ENCODE data around the gene PSD2. TPM values are rescaled to one million over a fixed set of nuclear protein-coding genes. Genes with fewer than 3 reads are reported as not detected.

PSD2 gene
- total RNA-seq, 1 donor from 2014 or later, result not detected

DNA sequence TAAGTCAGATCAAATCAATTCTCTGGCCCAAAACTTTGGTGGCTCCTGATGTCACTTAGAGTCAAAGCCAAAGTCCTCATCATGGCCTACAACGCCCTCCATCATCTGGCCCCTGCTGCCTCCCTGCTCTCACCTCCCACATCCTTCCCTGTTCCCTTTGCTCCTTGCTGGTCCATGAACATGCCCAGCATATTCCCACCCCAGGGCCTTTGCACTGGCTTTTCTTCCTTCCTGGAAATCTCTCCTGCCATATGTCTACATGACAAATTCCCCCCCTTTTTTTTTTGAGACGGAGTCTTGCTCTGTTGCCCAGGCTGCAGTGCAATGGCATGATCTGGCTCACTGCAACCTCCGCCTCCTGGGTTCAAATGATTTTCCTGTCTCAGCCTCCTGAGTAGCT, 11.1 kb upstream of the PSD2 start:
- TF ChIP-seq, protein P1, sequence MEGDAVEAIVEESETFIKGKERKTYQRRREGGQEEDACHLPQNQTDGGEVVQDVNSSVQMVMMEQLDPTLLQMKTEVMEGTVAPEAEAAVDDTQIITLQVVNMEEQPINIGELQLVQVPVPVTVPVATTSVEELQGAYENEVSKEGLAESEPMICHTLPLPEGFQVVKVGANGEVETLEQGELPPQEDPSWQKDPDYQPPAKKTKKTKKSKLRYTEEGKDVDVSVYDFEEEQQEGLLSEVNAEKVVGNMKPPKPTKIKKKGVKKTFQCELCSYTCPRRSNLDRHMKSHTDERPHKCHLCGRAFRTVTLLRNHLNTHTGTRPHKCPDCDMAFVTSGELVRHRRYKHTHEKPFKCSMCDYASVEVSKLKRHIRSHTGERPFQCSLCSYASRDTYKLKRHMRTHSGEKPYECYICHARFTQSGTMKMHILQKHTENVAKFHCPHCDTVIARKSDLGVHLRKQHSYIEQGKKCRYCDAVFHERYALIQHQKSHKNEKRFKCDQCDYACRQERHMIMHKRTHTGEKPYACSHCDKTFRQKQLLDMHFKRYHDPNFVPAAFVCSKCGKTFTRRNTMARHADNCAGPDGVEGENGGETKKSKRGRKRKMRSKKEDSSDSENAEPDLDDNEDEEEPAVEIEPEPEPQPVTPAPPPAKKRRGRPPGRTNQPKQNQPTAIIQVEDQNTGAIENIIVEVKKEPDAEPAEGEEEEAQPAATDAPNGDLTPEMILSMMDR (IDR thresholded peaks at IDR 0.05), result no peak
- intact Hi-C loops (cut with DNase I), result no loop called here
- ATAC-seq (no peak), DNase-seq (no peak)
- Histone ChIP-seq H3K4me1 (peaks cover 4% of the 10 kb centered on the region), H3K9me3 (no peaks in the 10 kb centered on the region), H3K36me3 (no peaks in the 10 kb centered on the region), H3K4me3 (no peak overlapping the region), H3K27ac (no peak overlapping the region), H3K27me3 (peaks cover 15% of the 10 kb centered on the region)

DNA sequence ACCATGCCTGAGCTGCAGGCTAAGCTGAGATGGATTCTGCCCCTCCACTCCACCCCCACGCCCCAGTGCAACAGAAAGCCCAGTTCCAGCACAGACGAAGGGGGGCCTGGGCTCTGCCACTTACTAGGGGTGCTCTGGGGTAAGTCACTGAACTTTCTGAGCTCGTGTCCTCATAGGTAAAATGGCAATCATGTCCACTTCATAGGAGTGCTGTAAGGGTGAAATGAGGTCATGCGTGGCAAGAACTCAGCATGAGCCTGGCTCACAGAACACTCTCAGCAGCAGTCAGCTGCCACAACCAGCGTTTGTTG, 8.4 kb upstream of the PSD2 start:
- TF ChIP-seq, protein P1 (IDR thresholded peaks at IDR 0.05), result no peak
- ATAC-seq, result no peak
- peaks cover 15% of the 10 kb centered on the region for H3K27me3 ChIP-seq
- H3K36me3 ChIP-seq, result no peaks in the 10 kb centered on the region
- intact Hi-C loops (cut with DNase I), result loop anchor here (5.0 kb wide), 1 partner anchor 80 kb away; no protein-coding TSS in a partner anchor
- peaks cover 4% of the 10 kb centered on the region for H3K4me1 ChIP-seq
- no peaks in the 10 kb centered on the region for H3K9me3 ChIP-seq
- no peak for DNase-seq
- H3K27ac ChIP-seq, result no peak overlapping the region
- peak overlapping the region; percentile 74 for H3K4me3 ChIP-seq

DNA sequence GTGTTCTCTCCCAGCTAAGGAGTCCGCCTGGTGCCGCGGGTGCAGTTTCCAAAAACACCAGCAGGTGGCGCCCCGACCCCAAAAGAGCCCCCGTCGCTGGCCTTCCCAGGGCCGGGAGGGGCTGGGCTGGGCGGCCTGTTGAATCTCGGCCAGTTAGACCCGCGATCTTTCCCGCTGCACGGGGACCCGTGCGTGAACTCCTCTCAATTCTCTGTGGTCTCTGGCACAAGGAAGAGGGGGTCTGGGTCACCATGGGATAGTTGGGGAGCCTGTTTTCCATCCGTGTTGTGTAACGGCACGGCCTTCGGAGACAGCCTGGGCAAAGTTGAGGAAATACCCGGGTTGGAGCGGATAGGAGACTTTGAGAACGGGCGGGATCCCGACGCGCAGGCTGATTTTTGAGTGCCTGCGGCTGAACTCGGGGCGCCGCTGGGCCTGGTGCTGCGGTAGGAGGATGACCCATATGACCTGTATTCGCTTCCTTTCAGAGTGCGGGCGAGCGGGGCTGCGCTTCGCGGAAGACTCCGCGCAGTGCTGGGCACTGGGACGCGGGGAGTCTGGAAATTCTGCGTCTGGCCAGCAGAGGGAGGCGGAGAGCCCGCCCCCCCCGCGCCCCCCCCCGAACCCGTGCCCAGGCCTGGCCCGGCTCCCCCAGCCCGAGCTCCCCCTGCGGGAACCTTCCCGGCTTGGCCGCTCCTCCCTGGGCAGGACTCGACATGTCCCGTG, 7.9 kb upstream of the PSD2 start:
- TF ChIP-seq, protein P1 (IDR thresholded peaks at IDR 0.05), result peak; percentile 91
- Histone ChIP-seq H3K4me1 (peaks cover 4% of the 10 kb centered on the region), H3K27ac (peak overlapping the region; percentile 51), H3K36me3 (no peaks in the 10 kb centered on the region), H3K27me3 (peaks cover 15% of the 10 kb centered on the region), H3K9me3 (no peaks in the 10 kb centered on the region), H3K4me3 (peak overlapping the region; percentile 74)
- intact Hi-C loops (cut with DNase I), result loop anchor here (2.0 to 5.0 kb wide), 2 partner anchors 80 to 181 kb away; no protein-coding TSS in a partner anchor
- peak; percentile 91 for DNase-seq
- ATAC-seq, result peak; percentile 94

DNA sequence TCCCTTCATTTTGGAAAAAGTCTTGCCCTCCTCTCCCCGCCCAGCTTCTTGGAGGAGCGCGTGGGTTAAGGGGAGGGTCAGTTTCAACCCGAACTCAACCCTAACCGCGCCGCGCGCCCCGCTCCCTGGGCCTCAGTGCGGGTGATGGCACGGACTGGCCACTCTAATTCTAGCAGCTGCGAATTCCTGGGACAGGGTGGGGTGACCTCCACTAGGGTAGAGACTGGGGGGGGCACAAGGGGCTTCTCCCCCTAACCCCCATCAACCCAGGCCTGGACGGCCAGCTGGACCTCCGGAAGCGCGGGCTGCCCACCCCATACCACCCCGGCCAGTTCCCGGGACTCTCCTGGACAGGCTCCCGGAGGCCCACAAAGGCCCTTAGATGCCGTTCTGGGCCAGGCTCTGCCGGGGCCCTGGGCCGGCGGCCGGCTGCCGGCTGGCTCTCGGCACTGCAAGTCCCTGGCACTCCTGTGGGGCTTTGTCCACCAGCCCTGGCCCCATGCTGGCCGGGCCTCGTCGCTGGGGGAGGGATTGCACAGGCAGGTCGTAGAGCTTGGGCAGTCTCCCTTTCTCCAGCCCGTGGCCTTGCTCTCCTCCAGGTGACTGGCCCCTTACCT, 7.2 kb upstream of the PSD2 start:
- intact Hi-C loops (cut with DNase I), result loop anchor here (2.0 to 5.0 kb wide), 2 partner anchors 79 to 180 kb away; no protein-coding TSS in a partner anchor
- TF ChIP-seq, protein P1 (IDR thresholded peaks at IDR 0.05), result no peak
- peak overlapping the region; percentile 74 for H3K4me3 ChIP-seq
- no peaks in the 10 kb centered on the region for H3K36me3 ChIP-seq
- H3K4me1 ChIP-seq, result peaks cover 4% of the 10 kb centered on the region
- no peak for DNase-seq
- no peaks in the 10 kb centered on the region for H3K9me3 ChIP-seq
- H3K27me3 ChIP-seq, result peaks cover 15% of the 10 kb centered on the region
- peak; percentile 1 for ATAC-seq
- peak overlapping the region; percentile 47 for H3K27ac ChIP-seq

DNA sequence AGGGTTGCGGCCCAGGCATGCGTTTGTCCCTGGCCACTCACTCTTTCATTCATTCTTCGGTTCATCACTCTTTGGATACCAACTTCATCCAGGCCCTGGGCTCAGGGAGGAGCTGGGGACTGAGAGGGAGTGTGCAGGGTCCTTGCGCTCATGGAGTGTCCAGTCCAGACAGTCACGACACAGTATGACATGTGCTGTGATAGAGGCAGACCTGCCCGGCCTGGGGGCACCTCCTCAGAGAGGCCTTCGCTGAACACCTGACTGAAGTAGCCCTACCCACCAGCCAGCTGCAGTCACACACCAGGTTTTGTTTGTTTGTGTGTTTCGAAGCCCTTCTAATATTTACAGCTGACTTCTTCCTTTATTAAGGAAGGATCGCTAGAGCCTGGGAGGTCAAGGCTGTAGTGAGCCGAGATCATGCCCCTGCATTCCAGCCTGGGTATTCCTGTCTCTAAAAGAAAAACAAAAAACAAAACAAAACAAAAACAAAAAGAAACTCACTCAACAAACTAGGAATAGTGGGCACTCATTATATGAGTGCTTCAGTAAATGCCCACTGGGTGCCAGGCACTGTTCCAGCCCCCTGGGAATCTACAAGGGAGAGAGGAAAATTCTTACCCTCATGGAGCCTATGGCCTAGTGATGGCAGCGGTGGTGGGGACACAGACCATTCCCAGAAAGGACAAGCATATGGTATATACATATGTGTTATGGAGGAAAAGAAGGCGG, 6.3 kb upstream of the PSD2 start:
- Histone ChIP-seq H3K9me3 (no peaks in the 10 kb centered on the region), H3K27ac (no peak overlapping the region), H3K36me3 (no peaks in the 10 kb centered on the region), H3K4me3 (no peak overlapping the region), H3K4me1 (peaks cover 4% of the 10 kb centered on the region), H3K27me3 (peaks cover 21% of the 10 kb centered on the region)
- TF ChIP-seq, protein P1 (IDR thresholded peaks at IDR 0.05), result no peak
- DNase-seq (no peak), ATAC-seq (no peak)
- intact Hi-C loops (cut with DNase I), result loop anchor here (2.0 to 5.0 kb wide), 2 partner anchors 78 to 180 kb away; no protein-coding TSS in a partner anchor
